T-cell (primary cell): ENCODE measurements around the gene HES3. TPM values are rescaled to one million over a fixed set of nuclear protein-coding genes. Genes with fewer than 3 reads are reported as not detected.

Experiments used
- ATAC-seq, 4 experiments: fragments of 200-7000 bp in 3 of 4; fragments of 150-1000 bp in 1 of 4; cut with Tn5 transposase; replicated peaks in 1 of 4; 1 replicate in 3 of 4; 2 replicates in 1 of 4; pipeline ENCODE4 v1.10.0; 2021; ENCODE audit warnings: moderate library complexity in 3 of 4, mild to moderate bottlenecking in 2 of 4, moderate number of reproducible peaks in 1 of 4
- CTCF ChIA-PET, 2 donors: fragments of 300-600 bp; sonication (Branson Sonifier 250); formaldehyde crosslinking; loops; one replicate each; lab custom pipeline; 2022; ENCODE audit warnings: antibody characterized with exemption in 2 of 2; lab: Charles Lee
- POLR2A ChIA-PET, 2 donors: fragments of 300-600 bp; sonication (Branson Sonifier 250); formaldehyde crosslinking; loops; one replicate each; lab custom pipeline; 2022; ENCODE audit warnings: antibody characterized with exemption in 2 of 2; lab: Charles Lee
- DNase-seq, 35 experiments: peaks; one replicate each; pipeline versions ENCODE4 v3.0.0 to v3.0.0-alpha.2; 2013 to 2023
- H3K27ac ChIP-seq: one replicate; pipeline ENCODE4 v1.5.1; 2013; ENCODE audit warnings: low read length
- H3K27me3 ChIP-seq, 2 experiments: replicated peaks in 1 of 2; 1 replicate in 1 of 2; 2 replicates in 1 of 2; pipeline versions ENCODE4 v1.6.1 to v1.7.0; 2013; ENCODE audit warnings: low read length in 1 of 2, mixed read lengths in 1 of 2; ENCODE audit not compliant: control insufficient read depth in 2 of 2, insufficient read depth in 2 of 2; ENCODE audit errors: extremely low read depth in 1 of 2
- H3K36me3 ChIP-seq, 2 donors: 1 replicate in 1 of 2; 2 replicates in 1 of 2; pipeline versions ENCODE4 v1.6.1 to v1.7.0; 2013; ENCODE audit warnings: low read length in 1 of 2; ENCODE audit not compliant: control insufficient read depth in 2 of 2, insufficient read depth in 1 of 2; ENCODE audit errors: extremely low read depth in 1 of 2
- H3K4me1 ChIP-seq, 2 experiments: 1 replicate in 1 of 2; 2 replicates in 1 of 2; pipeline versions ENCODE4 v1.6.1 to v1.7.0; 2013; ENCODE audit warnings: low read length in 2 of 2, mixed read lengths in 1 of 2; ENCODE audit not compliant: insufficient read depth in 2 of 2, control insufficient read depth in 1 of 2; ENCODE audit errors: extremely low read depth in 1 of 2
- H3K4me3 ChIP-seq, 2 donors: 1 replicate in 1 of 2; 2 replicates in 1 of 2; pipeline versions ENCODE4 v1.5.1 to v1.7.0; 2013; ENCODE audit warnings: mild to moderate bottlenecking in 2 of 2, low read length in 1 of 2, moderate library complexity in 1 of 2; ENCODE audit not compliant: control insufficient read depth in 1 of 2; ENCODE audit errors: extremely low read depth in 1 of 2
- H3K9me3 ChIP-seq: 2 replicates; pipeline ENCODE4 v1.7.0; 2013
- H3K27ac Mint-ChIP-seq, 2 donors: one replicate each; pipeline ENCODE4 v1.8.0; 2020 to 2021; ENCODE audit warnings: mild to moderate bottlenecking in 2 of 2, mixed read lengths in 2 of 2
- H3K27me3 Mint-ChIP-seq, 2 donors: one replicate each; pipeline ENCODE4 v1.8.0; 2021 to 2022; ENCODE audit warnings: mixed read lengths in 2 of 2
- H3K36me3 Mint-ChIP-seq: one replicate; pipeline ENCODE4 v1.8.0; 2021; ENCODE audit warnings: mixed read lengths
- H3K4me1 Mint-ChIP-seq, 3 donors: one replicate each; pipeline ENCODE4 v1.8.0; 2020 to 2022; ENCODE audit warnings: mixed read lengths in 3 of 3, mild to moderate bottlenecking in 1 of 3
- H3K4me3 Mint-ChIP-seq, 3 donors: one replicate each; pipeline ENCODE4 v1.8.0; 2020 to 2022; ENCODE audit warnings: mild to moderate bottlenecking in 3 of 3, mixed read lengths in 3 of 3, moderate library complexity in 3 of 3
- H3K9me3 Mint-ChIP-seq, 3 donors: one replicate each; pipeline ENCODE4 v1.8.0; 2020 to 2022; ENCODE audit warnings: mixed read lengths in 3 of 3
- WGBS: methylation state at CpG from one replicate; pipeline ENCODE4 v1.1.5; 2013; ENCODE audit warnings: missing lambda C conversion rate; ENCODE audit not compliant: insufficient coverage; 5-methylcytosine and 5-hydroxymethylcytosine counted together
- total RNA-seq, 35 experiments: library from RNA in 6 of 35; stranded (reverse) in 6 of 35; fragments of 120-200 nt in 1 of 35; gene quantifications; one replicate each; pipeline versions ENCODE4 v1.2.1 to v1.2.4 and lab custom pipeline; 2013 to 2026

HES3 gene
- total RNA-seq, 5 donors from 2014 or later (not counting 1 experiment from before 2014, with no cell fraction given), result not detected

GRCh38 chr1:6202256-6202655 lies 41.7 kb upstream of the HES3 start:
- Histone ChIP-seq H3K27me3 (peaks cover 3 to 30% of the 10 kb centered on the region in 2 experiments), H3K36me3 (peaks cover 0 to 2% of the 10 kb centered on the region in 2 donors), H3K9me3 (no peaks in the 10 kb centered on the region), H3K4me3 (no peak overlapping the region), H3K4me1 (peaks cover 14 to 52% of the 10 kb centered on the region in 2 experiments), H3K27ac (no peak overlapping the region)
- no peak overlapping the region for H3K4me3 Mint-ChIP-seq
- DNase-seq, result no peak
- peaks cover 0 to 3% (median 0%) of the 10 kb centered on the region in 3 donors for H3K9me3 Mint-ChIP-seq
- H3K27me3 Mint-ChIP-seq, result peaks cover 0 to 7% of the 10 kb centered on the region in 2 donors
- no peak for ATAC-seq
- H3K27ac Mint-ChIP-seq, result no peak overlapping the region
- POLR2A ChIA-PET, result interaction anchor here in 1 of 2 donors (0.6 kb wide), 1 partner anchor 667 kb away, joined by 3 read pairs; no protein-coding TSS in a partner anchor
- H3K4me1 Mint-ChIP-seq, result peaks cover 36 to 47% (median 36%) of the 10 kb centered on the region in 3 donors
- CTCF ChIA-PET, result interaction anchor here (0.6 to 1.2 kb wide), 4 partner anchors 16 to 706 kb away, joined by 3 to 5 read pairs (median 4); no protein-coding TSS in a partner anchor
- WGBS, result 96% methylated on average over 4 of the region's 7 CpGs
- no peaks in the 10 kb centered on the region for H3K36me3 Mint-ChIP-seq

GRCh38 chr1:6205849-6206519 lies 38.0 kb upstream of the HES3 start, which contains the start of gene RNF207:
RNF207 (plus strand) TSS chr1:6206119; CDS start chr1:6206536, 417 bp downstream.
- DNase-seq, result peak in 28 of 35 experiments; percentile 19 to 73 (median 36)
- Histone ChIP-seq H3K27me3 (peaks cover 3 to 63% of the 10 kb centered on the region in 2 experiments), H3K36me3 (no peaks in the 10 kb centered on the region), H3K9me3 (no peaks in the 10 kb centered on the region), H3K4me3 (peak within 1 kb of the TSS; percentile 60 to 75), H3K27ac (no peak within 1 kb of the TSS), H3K4me1 (peaks cover 6 to 38% of the 10 kb centered on the region in 2 experiments)
- H3K4me1 Mint-ChIP-seq, result peaks cover 3 to 24% (median 15%) of the 10 kb centered on the region in 3 donors
- ChIA-PET CTCF (interaction anchor here in 1 of 2 donors (0.5 to 0.6 kb wide), 2 partner anchors 17 to 420 kb away, joined by 3 to 4 read pairs; no protein-coding TSS in a partner anchor), POLR2A (no interaction called here)
- WGBS, result 2% methylated on average over 66 of the region's 66 CpGs
- ATAC-seq, result peak; percentile 47 to 84 (median 58)
- no peak within 1 kb of the TSS for H3K27ac Mint-ChIP-seq
- H3K4me3 Mint-ChIP-seq, result peak within 1 kb of the TSS; percentile 69 to 72 (median 71)
- H3K27me3 Mint-ChIP-seq, result peaks cover 4 to 19% of the 10 kb centered on the region in 2 donors
- no peaks in the 10 kb centered on the region for H3K36me3 Mint-ChIP-seq
- no peaks in the 10 kb centered on the region for H3K9me3 Mint-ChIP-seq

DNA sequence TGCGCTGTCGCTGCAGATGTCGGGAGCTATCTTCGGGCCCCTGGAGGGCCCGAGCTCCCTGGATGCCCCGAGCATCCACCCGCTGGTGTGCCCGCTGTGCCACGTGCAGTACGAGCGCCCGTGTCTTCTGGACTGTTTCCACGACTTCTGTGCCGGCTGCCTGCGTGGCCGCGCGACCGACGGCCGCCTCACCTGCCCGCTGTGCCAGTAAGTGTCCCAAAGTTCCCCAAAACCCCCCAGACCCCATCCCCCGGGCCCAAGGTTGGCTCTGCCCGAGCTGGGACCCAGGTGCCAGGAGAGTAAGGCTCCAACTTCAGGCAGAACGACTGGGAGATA lies 37.5 kb upstream of the HES3 start:
- Histone ChIP-seq H3K27me3 (peaks cover 3 to 67% of the 10 kb centered on the region in 2 experiments), H3K4me3 (peak overlapping the region; percentile 60 to 75), H3K9me3 (no peaks in the 10 kb centered on the region), H3K27ac (no peak overlapping the region), H3K4me1 (peaks cover 6 to 38% of the 10 kb centered on the region in 2 experiments), H3K36me3 (no peaks in the 10 kb centered on the region)
- peaks cover 4 to 19% of the 10 kb centered on the region in 2 donors for H3K27me3 Mint-ChIP-seq
- H3K27ac Mint-ChIP-seq, result no peak overlapping the region
- peak overlapping the region; percentile 57 to 72 (median 71) for H3K4me3 Mint-ChIP-seq
- no peaks in the 10 kb centered on the region for H3K36me3 Mint-ChIP-seq
- ATAC-seq, result peak in 2 of 4 experiments; percentile 3 to 11
- DNase-seq, result no peak
- peaks cover 0 to 22% (median 15%) of the 10 kb centered on the region in 3 donors for H3K4me1 Mint-ChIP-seq
- ChIA-PET CTCF (interaction anchor here (0.5 to 0.6 kb wide), 3 partner anchors 17 to 420 kb away, joined by 3 to 4 read pairs (median 3); no protein-coding TSS in a partner anchor), POLR2A (no interaction called here)
- 13% methylated on average over 25 of the region's 25 CpGs for WGBS
- no peaks in the 10 kb centered on the region for H3K9me3 Mint-ChIP-seq

GRCh38 chr1:6207075-6207885 lies 36.7 kb upstream of the HES3 start:
- Mint-ChIP-seq H3K36me3 (no peaks in the 10 kb centered on the region), H3K4me3 (peak overlapping the region; percentile 57 to 72 (median 71)), H3K27me3 (peaks cover 4 to 21% of the 10 kb centered on the region in 2 donors), H3K9me3 (no peaks in the 10 kb centered on the region), H3K27ac (no peak overlapping the region), H3K4me1 (peaks cover 0 to 22% (median 15%) of the 10 kb centered on the region in 3 donors)
- 79% methylated on average over 16 of the region's 19 CpGs for WGBS
- H3K9me3 ChIP-seq, result no peaks in the 10 kb centered on the region
- peaks cover 6 to 38% of the 10 kb centered on the region in 2 experiments for H3K4me1 ChIP-seq
- no peaks in the 10 kb centered on the region for H3K36me3 ChIP-seq
- ChIA-PET POLR2A (no interaction called here), CTCF (interaction anchor here (0.5 to 0.6 kb wide), 2 partner anchors 39 to 187 kb away, joined by 3 to 4 read pairs; no protein-coding TSS in a partner anchor)
- H3K27me3 ChIP-seq, result peaks cover 3 to 67% of the 10 kb centered on the region in 2 experiments
- ATAC-seq, result no peak
- no peak overlapping the region for H3K4me3 ChIP-seq
- DNase-seq, result no peak
- H3K27ac ChIP-seq, result no peak overlapping the region

DNA sequence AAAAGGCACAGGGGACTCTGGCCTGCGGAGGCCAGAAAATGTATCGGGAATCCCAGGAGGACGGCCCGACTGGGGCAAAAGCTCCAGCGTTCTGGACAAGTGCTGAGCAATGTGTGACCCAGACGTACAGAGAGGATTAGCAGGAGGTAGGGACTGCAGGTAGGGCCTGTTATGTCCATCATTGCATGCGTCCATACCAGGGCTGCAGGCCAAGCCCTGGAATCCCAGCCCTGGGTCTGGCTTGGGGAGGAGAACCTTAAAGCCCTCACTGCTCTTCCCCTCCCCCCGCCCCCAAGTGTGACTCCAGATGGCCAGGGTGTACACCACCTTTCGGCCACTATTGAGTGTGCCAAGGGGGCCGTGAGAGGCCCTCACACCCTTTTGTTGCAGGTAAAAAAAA lies 36.1 kb upstream of the HES3 start:
- Histone ChIP-seq H3K27ac (no peak overlapping the region), H3K27me3 (peaks cover 3 to 64% of the 10 kb centered on the region in 2 experiments), H3K9me3 (no peaks in the 10 kb centered on the region), H3K4me3 (peak overlapping the region in 1 of 2 donors; percentile 3), H3K4me1 (peaks cover 6 to 38% of the 10 kb centered on the region in 2 experiments), H3K36me3 (no peaks in the 10 kb centered on the region)
- no peak for DNase-seq
- Mint-ChIP-seq H3K4me1 (peaks cover 0 to 22% (median 15%) of the 10 kb centered on the region in 3 donors), H3K4me3 (peak overlapping the region in 2 of 3 donors; percentile 28 to 50), H3K36me3 (no peaks in the 10 kb centered on the region), H3K27me3 (peaks cover 4 to 21% of the 10 kb centered on the region in 2 donors), H3K9me3 (no peaks in the 10 kb centered on the region), H3K27ac (no peak overlapping the region)
- ChIA-PET POLR2A (no interaction called here), CTCF (no interaction called here)
- ATAC-seq, result no peak
- 94% methylated on average over 8 of the region's 10 CpGs for WGBS
